ENCODE results near the gene ACHE. TPM values are rescaled to one million over a fixed set of nuclear protein-coding genes. Genes with fewer than 3 reads are reported as not detected.

ACHE gene
- total and polyA plus RNA-seq, 8 donors, result 0.25 to 2.4 (median 0.43) TPM; not detected in 3

DNA sequence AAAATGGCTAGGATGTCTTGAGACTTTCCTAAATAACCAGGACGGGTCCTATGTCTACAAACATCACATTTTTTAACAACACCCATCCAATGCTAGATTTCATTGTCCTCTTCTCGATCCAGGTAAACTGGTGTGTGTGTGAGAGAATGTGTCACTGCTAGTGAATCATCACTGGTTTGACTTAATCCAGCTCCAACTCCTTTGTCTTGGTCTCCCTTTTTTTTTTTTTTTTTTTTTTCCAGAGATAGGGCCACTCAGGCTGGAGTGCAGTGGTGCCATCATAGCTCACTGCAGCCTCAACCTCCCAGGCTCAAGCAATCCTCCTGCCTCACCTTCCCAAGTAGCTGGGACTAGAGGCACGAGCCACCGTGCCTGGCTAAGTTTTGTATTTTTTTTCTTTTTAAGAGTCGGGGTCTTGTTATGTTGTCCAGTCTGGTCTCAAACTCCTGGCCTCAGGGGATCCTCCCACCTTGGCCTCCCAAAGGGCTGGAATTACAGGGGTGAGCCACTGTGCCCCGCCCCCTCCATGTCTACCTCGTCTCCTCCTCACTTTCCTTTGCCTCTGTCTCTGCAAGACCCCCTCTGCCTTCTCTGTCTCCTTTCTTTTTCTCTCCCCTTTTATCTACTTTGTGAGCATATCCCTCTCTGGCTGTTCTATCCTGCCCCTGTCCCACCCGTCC, 4.0 kb downstream of the ACHE start:
- no peak for TF ChIP-seq EP300 (IDR thresholded peaks at IDR 0.05)
- no peak for TF ChIP-seq POLR2A (IDR thresholded peaks at IDR 0.05)
- no peak for TF ChIP-seq POLR2AphosphoS5 (IDR thresholded peaks at IDR 0.05)
- no peak for TF ChIP-seq CTCF (IDR thresholded peaks at IDR 0.05)
- peaks cover 57 to 70% (median 67%) of the 10 kb centered on the region in 4 donors for H3K4me1 ChIP-seq
- no peak for DNase-seq
- peak overlapping the region in 2 of 5 donors; percentile 92 to 93 for H3K27ac ChIP-seq
- no peak overlapping the region for H3K4me3 ChIP-seq
- peaks cover 13 to 54% (median 24%) of the 10 kb centered on the region in 3 donors for H3K27me3 ChIP-seq
- WGBS, 5 donors, result 73 to 81% (median 76%) methylated on average over 8 of the region's 8 CpGs
- H3K36me3 ChIP-seq, result peaks cover 20 to 22% (median 21%) of the 10 kb centered on the region in 4 donors
- no peaks in the 10 kb centered on the region for H3K9me3 ChIP-seq
- intact Hi-C loops (cut with DNase I; ENCODE audit: low total_unique reads), result no loop called here

- intact Hi-C loops (cut with DNase I; ENCODE audit: low total_unique reads), result no loop called here
- WGBS, 5 donors, result 16 to 35% (median 28%) methylated on average over 31 to 43 of the region's 43 CpGs
- Histone ChIP-seq H3K27ac (peak overlapping the region; percentile 85 to 93 (median 92)), H3K9me3 (no peaks in the 10 kb centered on the region), H3K27me3 (peaks cover 5 to 46% (median 16%) of the 10 kb centered on the region in 3 donors), H3K36me3 (peaks cover 28 to 30% (median 29%) of the 10 kb centered on the region in 4 donors), H3K4me3 (peak overlapping the region; percentile 59 to 82 (median 71)), H3K4me1 (peaks cover 49 to 65% (median 61%) of the 10 kb centered on the region in 4 donors)
- TF ChIP-seq EP300 (IDR thresholded peaks at IDR 0.05), result no peak
- TF ChIP-seq POLR2A (IDR thresholded peaks at IDR 0.05), result no peak
- TF ChIP-seq POLR2AphosphoS5 (IDR thresholded peaks at IDR 0.05), result no peak
- TF ChIP-seq CTCF (IDR thresholded peaks at IDR 0.05), result no peak
- DNase-seq, result peak in 1 of 2 donors; percentile 60
Measured at GRCh38 chr7:100890653-100891567, 4.8 kb downstream of the ACHE start.

GRCh38 chr7:100888988-100889750, 6.5 kb downstream of the ACHE start, which contains the start of gene UFSP1:
Gene UFSP1 (minus strand): TSS chr7:100889715. CDS start chr7:100889271, 444 bp downstream.
- no peak for DNase-seq
- Histone ChIP-seq H3K27ac (peak within 1 kb of the TSS; percentile 88 to 93 (median 92)), H3K4me1 (peaks cover 32 to 51% (median 45%) of the 10 kb centered on the region in 4 donors), H3K4me3 (peak within 1 kb of the TSS; percentile 59 to 82 (median 71)), H3K9me3 (no peaks in the 10 kb centered on the region), H3K36me3 (peaks cover 46 to 47% (median 46%) of the 10 kb centered on the region in 4 donors), H3K27me3 (peaks cover 0 to 28% (median 0%) of the 10 kb centered on the region in 3 donors)
- TF ChIP-seq CTCF (IDR thresholded peaks at IDR 0.05), result peak in 1 of 7 experiments; percentile 5
- TF ChIP-seq POLR2A (IDR thresholded peaks at IDR 0.05), result no peak
- WGBS, 5 donors, result 0 to 3% (median 2%) methylated on average over 15 to 72 of the region's 73 CpGs
- intact Hi-C loops (cut with DNase I; ENCODE audit: low total_unique reads), result no loop called here
